Osteocyte (in vitro differentiated cells): ENCODE data around the gene CLPTM1L. TPM values are rescaled to one million over a fixed set of nuclear protein-coding genes. Genes with fewer than 3 reads are reported as not detected.

ENCODE experiments used
- DNase-seq: peaks from one replicate; pipeline ENCODE4 v3.0.0; 2021; ENCODE audit warnings: mixed read lengths; ENCODE audit not compliant: unreplicated experiment; ENCODE audit errors: extremely low spot score
- H3K27ac Mint-ChIP-seq: one replicate; pipeline ENCODE4 v1.8.0; 2021; ENCODE audit warnings: mild to moderate bottlenecking, mixed read lengths; ENCODE audit not compliant: unreplicated experiment
- H3K27me3 Mint-ChIP-seq: one replicate; pipeline ENCODE4 v1.8.0; 2021; ENCODE audit warnings: mixed read lengths; ENCODE audit not compliant: unreplicated experiment
- H3K36me3 Mint-ChIP-seq: one replicate; pipeline ENCODE4 v1.8.0; 2021; ENCODE audit warnings: mixed read lengths; ENCODE audit not compliant: unreplicated experiment
- H3K4me1 Mint-ChIP-seq: one replicate; pipeline ENCODE4 v1.8.0; 2021; ENCODE audit warnings: mixed read lengths; ENCODE audit not compliant: unreplicated experiment
- H3K4me3 Mint-ChIP-seq: one replicate; pipeline ENCODE4 v1.8.0; 2021; ENCODE audit warnings: mild to moderate bottlenecking, moderate library complexity, mixed read lengths; ENCODE audit not compliant: unreplicated experiment
- H3K9me3 Mint-ChIP-seq: one replicate; pipeline ENCODE4 v1.8.0; 2021; ENCODE audit warnings: mixed read lengths; ENCODE audit not compliant: unreplicated experiment
- microRNA-seq: library from miRNA; unstranded; fragments of <30 nt; microRNA quantifications from one replicate; pipeline ENCODE4 v1.1.0, GENCODE V29; 2020; ENCODE audit not compliant: unreplicated experiment
- total RNA-seq: library from RNA; stranded (reverse); gene quantifications from 2 replicates; pipeline ENCODE4 v1.2.1, GENCODE V29; 2021
- TF ChIP-seq, protein P1 (sequence below): fragments of 200-600 bp; sonication (generic); IDR thresholded peaks from 2 replicates; pipeline ENCODE4 v1.5.0; 2021; ENCODE audit warnings: antibody characterized with exemption, mild to moderate bottlenecking, moderate library complexity

The CLPTM1L gene
- total RNA-seq, 1 donor from 2014 or later = 93.1 TPM

DNA sequence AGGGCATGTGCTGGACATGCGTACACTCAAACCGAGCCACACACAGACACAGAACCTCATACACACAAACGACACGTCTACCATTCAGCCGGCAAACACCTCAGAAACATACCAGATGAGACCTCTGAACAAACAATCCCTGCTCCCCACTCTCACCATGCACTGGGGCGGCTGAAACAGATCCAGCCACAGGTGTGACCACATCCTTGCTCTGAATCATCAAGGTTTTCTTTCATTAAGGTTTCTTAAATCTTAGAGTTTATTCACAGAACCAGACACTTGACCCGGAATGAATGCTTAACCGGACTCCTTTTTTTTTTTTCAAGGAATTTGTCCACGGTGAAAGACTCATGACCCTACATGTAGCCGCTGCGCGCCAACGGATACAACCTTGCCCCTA is 76.2 kb downstream of the CLPTM1L start:
- Mint-ChIP-seq H3K27ac (no peak overlapping the region), H3K36me3 (no peaks in the 10 kb centered on the region), H3K9me3 (no peaks in the 10 kb centered on the region), H3K27me3 (no peaks in the 10 kb centered on the region), H3K4me1 (no peaks in the 10 kb centered on the region), H3K4me3 (no peak overlapping the region)
- DNase-seq = no peak
- TF ChIP-seq, protein P1, sequence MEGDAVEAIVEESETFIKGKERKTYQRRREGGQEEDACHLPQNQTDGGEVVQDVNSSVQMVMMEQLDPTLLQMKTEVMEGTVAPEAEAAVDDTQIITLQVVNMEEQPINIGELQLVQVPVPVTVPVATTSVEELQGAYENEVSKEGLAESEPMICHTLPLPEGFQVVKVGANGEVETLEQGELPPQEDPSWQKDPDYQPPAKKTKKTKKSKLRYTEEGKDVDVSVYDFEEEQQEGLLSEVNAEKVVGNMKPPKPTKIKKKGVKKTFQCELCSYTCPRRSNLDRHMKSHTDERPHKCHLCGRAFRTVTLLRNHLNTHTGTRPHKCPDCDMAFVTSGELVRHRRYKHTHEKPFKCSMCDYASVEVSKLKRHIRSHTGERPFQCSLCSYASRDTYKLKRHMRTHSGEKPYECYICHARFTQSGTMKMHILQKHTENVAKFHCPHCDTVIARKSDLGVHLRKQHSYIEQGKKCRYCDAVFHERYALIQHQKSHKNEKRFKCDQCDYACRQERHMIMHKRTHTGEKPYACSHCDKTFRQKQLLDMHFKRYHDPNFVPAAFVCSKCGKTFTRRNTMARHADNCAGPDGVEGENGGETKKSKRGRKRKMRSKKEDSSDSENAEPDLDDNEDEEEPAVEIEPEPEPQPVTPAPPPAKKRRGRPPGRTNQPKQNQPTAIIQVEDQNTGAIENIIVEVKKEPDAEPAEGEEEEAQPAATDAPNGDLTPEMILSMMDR = no peak

DNA sequence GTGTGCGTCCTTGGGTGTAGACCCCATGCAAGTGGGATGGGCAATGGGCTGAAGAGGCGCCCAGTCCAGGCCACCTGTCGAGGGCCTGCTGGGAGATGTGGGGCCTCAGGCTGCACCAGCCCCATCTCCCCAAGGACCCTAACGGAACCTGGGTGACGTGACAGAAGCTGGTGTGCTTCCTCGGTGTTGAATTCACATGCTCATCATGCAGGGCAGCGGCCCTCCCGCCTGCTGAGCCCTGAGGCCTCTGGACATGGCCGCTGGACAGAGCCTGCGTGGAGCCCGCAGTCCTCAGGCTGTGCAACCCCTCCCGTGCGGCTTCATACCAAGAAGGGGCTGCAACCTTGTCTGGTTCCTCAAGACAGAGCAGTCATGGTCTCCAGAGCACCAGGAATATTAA is 76.8 kb downstream of the CLPTM1L start:
- Mint-ChIP-seq H3K27ac (no peak overlapping the region), H3K4me3 (no peak overlapping the region), H3K9me3 (no peaks in the 10 kb centered on the region), H3K4me1 (no peaks in the 10 kb centered on the region), H3K36me3 (no peaks in the 10 kb centered on the region), H3K27me3 (no peaks in the 10 kb centered on the region)
- TF ChIP-seq, protein P1 = no peak
- no peak for DNase-seq

Small RNA genes within 50 kb of the gene (microRNA-seq; reads per million reads assigned to microRNA genes)
- not detected for gene MIR4457

Other genes starting within 250 kb of the CLPTM1L start
- gene SLC12A7, start 233.0 kb downstream of the CLPTM1L start, total RNA-seq = 9.4 and 11.5 TPM in 2 replicates
- not detected in 2 replicates for gene SLC6A19, start 143.5 kb downstream of the CLPTM1L start, total RNA-seq
- gene SLC6A18, start 119.7 kb downstream of the CLPTM1L start, total RNA-seq = not detected in 2 replicates
- gene TERT, start 50.0 kb downstream of the CLPTM1L start, total RNA-seq = not detected in 2 replicates
- gene SLC6A3, start 100.3 kb upstream of the CLPTM1L start, total RNA-seq = not detected in 2 replicates
- 37.9 and 39.9 TPM in 2 replicates for gene LPCAT1, start 178.9 kb upstream of the CLPTM1L start, total RNA-seq